Hematopoietic multipotent progenitor cell treated with erythropoietin and hydrocortisone succinate and interleukin-3 and kit ligand, for 8 days (in vitro differentiated cells): ENCODE data around the gene IL16.
A peak's percentile ranks its signal among the peaks of the same experiment; 100 is the strongest.
"Not testable (repeated sequence)": the region's sequence is repeated elsewhere in the genome, so short reads cannot be mapped to it uniquely, and the experiment has no call there.

ENCODE experiments used
- DNase-seq: peaks from one replicate; pipeline ENCODE4 v3.0.0-alpha.2; 2015

Gene IL16

DNA sequence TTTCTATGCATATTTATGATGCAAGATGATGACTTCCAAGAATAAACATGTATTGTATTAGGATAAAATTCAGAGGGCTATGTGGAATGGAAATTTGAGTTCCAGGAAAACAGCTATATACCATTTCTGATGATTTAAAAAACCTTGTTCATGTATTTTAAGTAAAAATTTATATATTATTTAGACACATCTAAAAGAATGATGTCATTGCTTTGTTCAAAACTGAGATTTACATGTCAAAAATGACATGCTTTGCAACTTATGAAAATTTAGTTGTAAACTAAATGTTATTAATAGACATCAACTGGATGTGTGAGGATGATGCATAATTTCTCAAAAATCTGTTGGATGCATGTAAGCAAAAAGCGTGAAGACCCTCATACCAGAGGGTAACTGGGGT, 125.0 kb downstream of the IL16 start:
- DNase-seq, result no peak

- peak; percentile 83 for DNase-seq
Measured at GRCh38 chr15:81322676-81323253, 126.1 kb downstream of the IL16 start.

DNA sequence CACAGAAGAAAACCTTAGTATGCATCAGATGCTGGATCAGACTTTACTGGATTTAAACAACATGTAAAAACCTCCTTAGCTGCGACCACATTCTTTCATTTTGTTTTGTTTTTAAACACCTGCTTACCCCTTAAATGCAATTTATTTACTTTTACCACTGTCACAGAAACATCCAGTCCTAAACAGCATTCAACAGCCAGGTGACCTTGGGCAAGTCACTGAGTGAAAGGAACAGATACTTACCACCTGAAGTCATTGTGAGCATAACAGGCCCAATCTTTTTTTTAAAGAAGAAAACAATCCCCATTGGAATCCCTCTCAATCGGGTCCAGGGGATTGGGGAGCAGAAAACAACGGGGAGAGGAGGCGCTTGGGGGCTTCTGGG, 126.9 kb downstream of the IL16 start:
- peak; percentile 21 for DNase-seq

GRCh38 chr15:81323944-81324881, 127.5 kb downstream of the IL16 start, which contains the start of gene STARD5:
Gene STARD5 (minus strand): TSS chr15:81324141. CDS start chr15:81324099, 42 bp downstream.
- DNase-seq, result peak; percentile 96

GRCh38 chr15:81326466-81327212, 130.0 kb downstream of the IL16 start:
- DNase-seq, result no peak

DNA sequence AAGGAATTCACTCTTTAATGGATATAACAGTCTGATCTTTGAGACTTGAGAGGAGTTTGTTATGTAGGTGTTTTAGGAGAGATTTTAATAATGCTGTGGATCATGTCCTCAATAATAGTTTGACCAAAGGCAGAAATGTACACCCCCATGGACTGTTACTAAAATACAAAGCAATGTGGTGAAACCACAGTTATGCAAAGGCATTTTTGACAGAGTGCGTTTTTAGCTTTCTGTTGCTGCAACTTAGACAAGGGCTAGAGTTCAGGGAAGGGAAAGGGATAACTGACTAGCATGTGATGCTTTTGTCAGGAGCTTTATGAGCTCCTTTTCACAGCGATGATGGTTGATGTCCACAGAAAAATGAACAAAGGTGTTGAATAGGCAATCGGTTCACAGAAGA, 130.8 kb downstream of the IL16 start:
- no peak for DNase-seq

GRCh38 chr15:81329446-81329845, 132.8 kb downstream of the IL16 start:
- DNase-seq, result no peak

GRCh38 chr15:81330366-81331090, 133.8 kb downstream of the IL16 start:
- DNase-seq, result no peak

- DNase-seq, result not testable (repeated sequence)
Measured at GRCh38 chr15:81331141-81331540, 134.5 kb downstream of the IL16 start.

DNA sequence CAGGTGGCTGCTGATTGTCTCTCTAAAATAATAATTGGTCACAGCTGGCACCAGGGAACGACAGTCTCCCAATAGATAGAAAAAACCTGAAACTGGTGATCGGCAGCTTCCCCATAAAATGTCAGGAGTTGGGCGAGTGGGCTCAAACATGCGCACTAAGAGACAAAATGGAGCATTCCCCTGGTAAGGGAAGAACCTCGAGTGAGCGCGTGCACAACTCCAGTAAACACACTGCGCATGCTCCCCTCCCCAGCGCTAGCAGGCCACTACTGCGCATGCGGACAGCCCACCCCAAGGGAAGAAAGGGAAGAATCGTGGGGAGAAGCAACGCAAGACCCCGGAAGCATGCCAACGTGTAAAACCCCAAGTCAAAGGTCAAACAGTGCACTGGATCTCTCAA, 134.9 kb downstream of the IL16 start:
- no peak for DNase-seq

- DNase-seq, result no peak
Measured at GRCh38 chr15:81332326-81332725, 135.6 kb downstream of the IL16 start.

DNA sequence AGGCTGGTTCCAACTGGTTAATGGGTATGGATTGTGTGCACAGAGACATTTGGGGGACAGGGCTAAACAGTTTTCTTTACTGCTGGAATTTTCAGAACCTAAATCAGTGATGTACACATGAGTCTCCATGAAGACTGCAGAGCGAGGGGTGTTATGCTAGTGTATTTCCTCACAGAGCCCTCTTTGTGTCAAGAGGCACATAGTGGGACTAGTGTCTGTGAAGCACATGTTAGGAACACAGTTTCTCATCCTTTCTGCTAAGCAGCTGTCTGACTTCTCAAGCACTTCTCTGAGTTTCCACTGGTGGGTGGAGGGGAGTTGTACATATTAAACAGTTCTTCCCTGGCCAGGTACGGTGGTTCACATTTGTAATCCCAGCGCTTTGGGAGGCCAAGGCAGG, 136.7 kb downstream of the IL16 start:
- no peak for DNase-seq

DNA sequence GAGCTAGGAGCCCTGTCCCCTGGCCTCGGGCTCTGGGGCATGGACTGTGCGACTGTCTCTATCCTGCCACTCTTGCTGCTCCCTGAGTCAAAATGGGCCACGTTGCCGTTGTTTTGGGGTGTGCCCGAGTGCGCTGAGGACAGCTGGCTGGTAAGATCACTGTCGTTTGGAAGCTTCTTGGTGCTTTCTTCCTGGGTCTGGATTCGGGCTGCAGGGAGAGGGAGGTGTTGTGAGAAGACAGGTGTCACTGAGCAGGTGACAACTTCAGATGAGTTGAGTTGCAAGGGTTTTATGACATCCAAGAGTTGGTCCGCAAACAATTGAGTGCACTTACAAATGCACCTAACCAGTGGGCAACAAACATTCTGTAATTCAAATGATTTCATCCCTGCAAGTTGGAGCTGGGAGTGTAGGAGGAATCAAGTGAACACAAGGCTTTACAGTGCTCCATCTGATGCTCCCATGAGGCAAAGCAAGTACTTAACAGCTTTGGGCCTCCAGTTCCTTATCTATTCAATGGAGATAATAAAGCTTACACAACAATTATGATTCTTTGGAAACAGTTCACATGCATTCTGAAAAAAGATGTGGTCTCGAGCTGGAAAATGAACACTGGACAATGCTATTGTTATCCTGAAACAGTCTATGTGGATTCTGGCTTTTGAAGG, 138.2 kb downstream of the IL16 start:
- DNase-seq, result no peak

- DNase-seq, result no peak
Measured at GRCh38 chr15:81335631-81336030, 139.0 kb downstream of the IL16 start.

DNA sequence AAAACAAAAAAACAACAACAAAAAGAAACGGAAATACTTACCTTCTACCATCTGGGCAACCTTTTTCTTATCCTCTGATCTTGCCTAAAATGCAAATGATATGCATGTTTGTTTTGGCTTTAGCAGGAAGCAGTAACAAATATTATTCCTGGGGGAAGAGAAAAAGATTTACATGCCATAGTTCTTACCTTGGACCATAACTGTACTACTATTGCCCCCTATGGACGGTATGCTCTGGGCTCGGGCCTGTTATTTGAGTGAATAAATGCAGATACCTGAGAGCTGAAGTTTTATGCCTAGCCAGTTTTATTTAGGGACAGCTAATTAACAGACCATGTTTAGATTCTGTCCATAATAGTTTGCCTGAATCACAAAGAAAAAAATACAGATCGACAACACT, 139.9 kb downstream of the IL16 start:
- peak; percentile 33 for DNase-seq

DNA sequence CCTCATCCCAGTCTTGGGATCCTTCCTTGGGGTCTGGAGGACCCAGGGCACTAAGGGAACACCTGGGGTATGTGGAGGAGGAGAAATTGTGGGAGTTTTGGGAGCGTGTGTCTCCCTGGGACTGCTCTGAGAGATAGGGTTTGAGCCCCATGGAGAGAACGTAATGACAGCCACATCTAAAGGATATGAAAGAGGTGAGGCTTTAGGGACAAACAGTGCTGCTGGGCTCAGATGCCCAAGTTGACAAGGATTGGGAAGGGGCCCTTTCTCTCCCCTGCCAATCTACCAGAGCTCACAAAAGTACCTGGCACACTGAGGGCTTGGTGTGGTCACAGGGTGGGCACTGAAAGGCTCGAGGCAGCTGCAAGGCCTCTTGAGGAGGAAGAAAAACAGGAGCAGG, 140.6 kb downstream of the IL16 start:
- DNase-seq, result no peak

DNA sequence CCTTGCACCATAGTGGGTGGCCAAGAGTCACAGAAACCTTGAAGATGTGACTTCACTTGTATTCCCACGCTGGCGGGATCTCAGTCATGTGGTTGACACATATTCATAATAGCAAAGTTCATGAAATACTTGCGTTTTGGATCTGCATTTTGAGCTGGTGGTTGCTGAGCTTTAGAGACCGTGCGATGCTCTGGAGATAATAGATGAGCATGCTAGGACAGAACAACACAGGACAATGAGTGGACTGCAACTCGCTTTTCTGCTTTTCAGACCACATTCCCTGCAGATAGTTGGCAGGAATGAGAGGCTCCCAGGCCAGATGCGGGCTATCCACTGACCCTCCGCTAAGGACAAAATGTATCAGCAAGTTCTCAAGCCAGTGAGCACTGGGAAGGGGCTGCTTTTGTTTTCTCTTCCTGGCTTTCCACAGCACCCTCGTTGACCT, 141.1 kb downstream of the IL16 start:
- DNase-seq, result no peak

DNA sequence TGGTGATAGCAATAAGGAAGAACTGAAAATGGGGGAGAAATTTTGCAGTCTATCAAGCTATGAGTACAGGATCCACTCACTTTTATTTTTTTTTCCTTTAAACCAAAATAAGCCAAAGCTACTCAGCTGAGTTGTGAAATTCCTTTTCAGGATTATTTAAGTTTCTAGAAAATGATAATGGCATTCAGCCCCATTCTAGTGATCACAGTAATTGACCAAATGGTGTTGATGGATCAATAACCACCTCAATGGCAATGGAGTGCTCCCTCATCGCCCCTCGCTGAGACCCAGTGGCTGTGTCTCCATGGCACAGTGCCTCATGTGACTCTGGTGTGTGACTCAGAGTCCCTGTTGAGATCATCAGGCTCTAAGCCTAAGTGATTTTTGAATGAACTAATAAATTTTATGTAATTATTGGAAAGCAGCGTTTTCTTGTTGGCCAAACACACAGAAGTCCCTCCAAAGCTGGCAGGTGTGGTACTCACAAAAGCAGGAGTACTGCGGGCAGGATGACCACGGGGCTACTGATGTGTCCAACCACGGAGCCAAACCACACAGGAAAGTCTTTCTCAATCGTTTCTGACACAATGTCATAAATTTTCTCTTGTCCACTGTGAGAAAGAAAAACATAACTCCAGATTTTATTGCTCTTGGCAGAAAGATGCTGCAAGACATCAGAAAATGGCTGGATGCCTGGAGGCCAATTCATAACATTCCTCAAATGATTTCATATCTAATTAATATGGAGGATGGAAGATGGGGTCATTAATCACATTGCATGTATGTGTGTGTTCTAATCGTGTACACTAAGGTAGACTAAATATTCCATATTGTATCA, 141.7 kb downstream of the IL16 start:
- no peak for DNase-seq

DNA sequence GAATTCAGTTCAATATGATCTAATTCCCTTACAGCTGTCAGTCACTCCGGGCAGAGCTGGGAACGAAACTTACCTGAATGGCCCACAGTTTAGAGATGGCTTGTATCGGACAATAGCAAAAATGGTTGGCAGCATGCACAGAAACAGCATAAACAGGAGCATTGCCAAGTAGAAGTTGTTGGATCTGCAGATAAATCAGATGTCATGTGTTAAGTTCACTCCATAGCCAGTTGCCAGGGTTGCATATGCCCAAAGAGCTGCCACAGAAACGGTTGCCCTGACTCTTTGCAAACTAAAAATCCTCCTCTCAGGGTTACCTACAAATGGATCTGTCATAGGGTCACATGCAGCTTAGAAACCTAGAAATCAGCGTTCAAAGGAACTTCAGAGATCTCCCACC, 142.6 kb downstream of the IL16 start:
- DNase-seq, result no peak

GRCh38 chr15:81339851-81340250, 143.2 kb downstream of the IL16 start:
- DNase-seq, result no peak

DNA sequence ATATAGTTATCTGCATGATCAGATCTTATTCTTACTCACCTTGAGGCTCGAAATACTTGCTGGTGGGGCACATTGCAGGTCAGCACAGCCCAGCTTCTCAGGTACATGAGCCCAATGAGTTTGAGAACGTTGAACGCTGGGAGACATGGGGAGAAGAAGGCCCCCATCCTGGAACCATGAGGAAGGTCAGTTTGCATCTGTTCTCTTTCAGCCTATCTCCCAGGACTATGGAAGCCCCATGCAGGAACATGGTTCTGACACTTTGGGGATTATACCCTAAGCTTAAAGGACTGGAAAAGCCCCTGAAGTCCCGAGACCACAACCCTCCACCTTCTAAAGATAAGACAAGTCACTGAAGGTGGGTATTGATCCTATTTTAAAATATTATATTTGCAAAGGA, 144.7 kb downstream of the IL16 start:
- DNase-seq, result no peak
